A673 (cell line): Measurements from ENCODE around the gene SMC3.

ENCODE experiments used
- EZH2 ChIP-seq: fragments of 200-600 bp; sonication (generic); IDR thresholded peaks from 2 replicates; pipeline ENCODE4 v1.6.1; 2017; ENCODE audit warnings: borderline replicate concordance, low read depth, mild to moderate bottlenecking, mixed read lengths, antibody characterized with exemption, low read length; ENCODE audit not compliant: poor library complexity, severe bottlenecking
- TF ChIP-seq, protein P1 (sequence below): fragments of 300-800, 200-600 bp; sonication (generic); conservative IDR thresholded peaks from 2 replicates; pipeline ENCODE4 v1.5.1; 2017; ENCODE audit warnings: low read depth, mild to moderate bottlenecking, antibody characterized with exemption, low read length, moderate library complexity, mixed read lengths

DNA sequence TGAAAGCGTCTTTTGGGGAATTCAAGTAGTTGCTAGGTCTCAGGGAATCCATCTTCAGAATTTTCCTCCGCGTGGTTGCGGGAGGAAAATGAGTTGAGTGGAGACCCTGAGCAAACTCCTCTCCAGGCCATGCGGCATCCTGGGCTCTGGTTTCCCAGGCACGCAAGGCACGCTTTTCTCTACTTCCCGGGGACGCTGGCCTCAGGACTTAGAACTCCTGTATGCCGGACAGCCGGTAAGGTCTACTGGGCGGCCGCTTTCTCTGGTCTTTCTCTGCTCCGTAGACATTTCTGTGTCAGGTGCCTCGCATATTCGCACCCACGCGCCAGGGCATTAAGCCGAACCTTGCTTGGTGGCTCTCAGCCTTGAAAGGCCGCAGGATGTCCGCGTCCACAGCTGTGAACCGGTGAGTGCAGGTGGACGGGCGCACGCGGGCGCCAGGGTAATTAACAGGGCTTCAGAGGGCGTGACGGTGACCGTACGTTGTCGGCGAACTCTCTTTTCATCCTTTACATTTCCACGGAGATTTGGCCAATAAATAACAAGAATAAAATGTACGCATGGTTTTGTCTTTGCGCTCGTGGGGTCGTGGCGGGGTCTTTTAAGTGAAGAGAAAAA lies 75.6 kb downstream of the SMC3 start:
- TF ChIP-seq, protein P1, sequence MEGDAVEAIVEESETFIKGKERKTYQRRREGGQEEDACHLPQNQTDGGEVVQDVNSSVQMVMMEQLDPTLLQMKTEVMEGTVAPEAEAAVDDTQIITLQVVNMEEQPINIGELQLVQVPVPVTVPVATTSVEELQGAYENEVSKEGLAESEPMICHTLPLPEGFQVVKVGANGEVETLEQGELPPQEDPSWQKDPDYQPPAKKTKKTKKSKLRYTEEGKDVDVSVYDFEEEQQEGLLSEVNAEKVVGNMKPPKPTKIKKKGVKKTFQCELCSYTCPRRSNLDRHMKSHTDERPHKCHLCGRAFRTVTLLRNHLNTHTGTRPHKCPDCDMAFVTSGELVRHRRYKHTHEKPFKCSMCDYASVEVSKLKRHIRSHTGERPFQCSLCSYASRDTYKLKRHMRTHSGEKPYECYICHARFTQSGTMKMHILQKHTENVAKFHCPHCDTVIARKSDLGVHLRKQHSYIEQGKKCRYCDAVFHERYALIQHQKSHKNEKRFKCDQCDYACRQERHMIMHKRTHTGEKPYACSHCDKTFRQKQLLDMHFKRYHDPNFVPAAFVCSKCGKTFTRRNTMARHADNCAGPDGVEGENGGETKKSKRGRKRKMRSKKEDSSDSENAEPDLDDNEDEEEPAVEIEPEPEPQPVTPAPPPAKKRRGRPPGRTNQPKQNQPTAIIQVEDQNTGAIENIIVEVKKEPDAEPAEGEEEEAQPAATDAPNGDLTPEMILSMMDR, result no peak
- TF ChIP-seq EZH2, result no peak
